ENCODE measurements around the gene CELF4.

CELF4 gene

GRCh38 chr18:37424507-37424906, 141.1 kb downstream of the CELF4 start:
- no peak for DNase-seq (ENCODE audit: low read depth, low spot score)
- H3K4me3 ChIP-seq (ENCODE audit: low read depth, low read length): no peak overlapping the region
- POLR2A ChIA-PET: no interaction called here
- CTCF ChIA-PET: no interaction called here
- no peak for TF ChIP-seq CTCF (IDR thresholded peaks at IDR 0.05; ENCODE audit: insufficient read depth, low read length, missing control alignments)

- no peak overlapping the region for H3K4me3 ChIP-seq (ENCODE audit: low read depth, low read length)
- no peak for TF ChIP-seq CTCF (IDR thresholded peaks at IDR 0.05; ENCODE audit: insufficient read depth, low read length, missing control alignments)
- CTCF ChIA-PET: no interaction called here
- POLR2A ChIA-PET: no interaction called here
- no peak for DNase-seq (ENCODE audit: low read depth, low spot score)
These were observed 143.0 kb downstream of the CELF4 start for GRCh38 chr18:37422596-37422995.

DNA sequence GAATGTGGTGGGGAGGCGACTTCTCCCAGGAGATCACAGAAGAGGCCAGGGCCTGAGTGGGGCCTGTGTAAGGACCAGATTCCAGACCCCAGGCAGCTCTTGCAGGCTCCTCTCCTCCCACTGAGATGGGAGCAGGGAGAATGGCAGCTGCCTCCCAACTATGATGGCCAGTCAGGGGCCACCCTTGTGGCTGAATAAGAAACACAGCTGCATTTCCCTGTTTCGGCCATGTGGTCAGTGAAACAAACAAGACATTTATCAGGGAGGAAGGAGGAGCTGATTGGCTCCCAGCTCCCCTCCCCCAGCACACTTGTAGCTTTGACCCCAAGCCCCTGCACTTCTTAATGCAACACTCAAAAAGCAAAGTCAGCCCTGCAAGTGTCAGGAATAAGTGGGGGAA, 143.5 kb downstream of the CELF4 start:
- ChIA-PET CTCF (interaction anchor here (1.2 kb wide), 1 partner anchor 23 kb away, joined by 3 read pairs; no protein-coding TSS in a partner anchor), POLR2A (no interaction called here)
- TF ChIP-seq CTCF (IDR thresholded peaks at IDR 0.05; ENCODE audit: insufficient read depth, low read length, missing control alignments): no peak

DNA sequence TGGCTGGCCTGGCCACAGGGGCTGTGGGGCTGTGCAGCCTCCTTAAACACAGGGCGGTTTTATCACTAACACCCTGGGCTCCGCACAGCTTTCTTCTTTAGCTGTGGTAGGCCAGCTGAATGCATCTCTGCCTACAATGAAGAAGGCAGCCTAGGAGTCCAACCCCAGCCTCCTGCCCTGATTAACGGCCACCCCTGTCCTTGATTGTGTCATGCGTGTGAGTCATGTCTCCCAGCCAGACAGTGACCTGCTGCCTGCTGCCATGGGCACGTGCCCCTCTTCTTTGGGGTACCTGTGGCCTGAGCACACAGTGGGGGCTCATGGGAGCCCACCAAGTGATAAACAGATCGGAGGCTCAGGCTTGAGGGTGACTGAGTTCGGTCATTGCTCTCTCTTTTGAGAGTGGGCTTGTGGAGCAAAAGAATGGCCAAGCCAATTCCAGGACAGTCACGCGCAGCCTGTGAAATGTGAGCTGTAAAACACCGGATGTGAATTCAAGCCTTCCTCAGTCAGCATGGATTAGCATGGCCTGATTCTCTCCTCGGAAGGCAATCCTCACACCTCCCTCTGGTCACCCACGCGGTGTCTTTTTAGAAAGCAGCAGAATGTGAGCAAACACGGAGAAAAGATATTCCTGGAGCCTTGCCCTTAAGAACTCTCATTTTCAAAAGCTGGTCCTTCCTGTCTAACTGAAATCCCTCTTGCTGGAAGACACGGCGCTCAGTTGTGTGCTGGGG, 144.1 kb downstream of the CELF4 start:
- DNase-seq (ENCODE audit: low read depth, low spot score): no peak
- no peak overlapping the region for H3K4me3 ChIP-seq (ENCODE audit: low read depth, low read length)
- TF ChIP-seq CTCF (IDR thresholded peaks at IDR 0.05; ENCODE audit: insufficient read depth, low read length, missing control alignments): no peak
- POLR2A ChIA-PET: no interaction called here
- CTCF ChIA-PET: interaction anchor here (1.2 kb wide), 1 partner anchor 24 kb away, joined by 3 read pairs; no protein-coding TSS in a partner anchor

More for the DNA sequence above, 143.5 kb downstream of the CELF4 start:
- no peak for DNase-seq (ENCODE audit: low read depth, low spot score)
- no peak overlapping the region for H3K4me3 ChIP-seq (ENCODE audit: low read depth, low read length)

DNA sequence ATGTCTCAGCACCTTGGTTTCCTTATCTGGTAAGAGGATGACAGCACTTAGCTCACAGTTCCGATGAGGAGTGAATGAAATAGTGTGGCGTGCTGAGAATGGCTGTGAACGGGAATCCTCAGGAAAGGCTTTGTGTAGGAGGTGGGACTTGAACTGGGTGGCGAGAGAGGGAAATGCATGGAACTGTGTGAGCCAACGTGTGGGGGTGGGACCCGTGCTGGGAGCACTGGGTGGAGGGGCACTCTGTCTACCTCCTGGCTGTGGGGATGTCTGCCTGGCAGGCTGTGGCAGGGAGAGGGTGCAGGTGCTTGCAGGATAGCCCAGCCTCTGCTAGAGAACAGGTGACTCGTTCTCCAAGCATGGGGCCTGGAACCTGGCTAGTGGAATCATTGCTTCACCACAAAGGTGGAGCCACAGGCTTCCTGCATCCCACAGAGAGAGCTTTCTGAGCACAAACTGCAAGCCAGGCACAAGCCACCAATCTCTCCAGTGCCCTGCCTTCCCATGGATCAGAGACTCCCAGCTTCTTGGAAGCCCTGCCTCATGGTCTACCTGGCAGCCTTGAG, 145.2 kb downstream of the CELF4 start:
- no peak overlapping the region for H3K4me3 ChIP-seq (ENCODE audit: low read depth, low read length)
- POLR2A ChIA-PET: no interaction called here
- no peak for TF ChIP-seq CTCF (IDR thresholded peaks at IDR 0.05; ENCODE audit: insufficient read depth, low read length, missing control alignments)
- CTCF ChIA-PET: interaction anchor here (1.0 kb wide), 1 partner anchor 33 kb away, joined by 3 read pairs; no protein-coding TSS in a partner anchor
- DNase-seq (ENCODE audit: low read depth, low spot score): no peak

DNA sequence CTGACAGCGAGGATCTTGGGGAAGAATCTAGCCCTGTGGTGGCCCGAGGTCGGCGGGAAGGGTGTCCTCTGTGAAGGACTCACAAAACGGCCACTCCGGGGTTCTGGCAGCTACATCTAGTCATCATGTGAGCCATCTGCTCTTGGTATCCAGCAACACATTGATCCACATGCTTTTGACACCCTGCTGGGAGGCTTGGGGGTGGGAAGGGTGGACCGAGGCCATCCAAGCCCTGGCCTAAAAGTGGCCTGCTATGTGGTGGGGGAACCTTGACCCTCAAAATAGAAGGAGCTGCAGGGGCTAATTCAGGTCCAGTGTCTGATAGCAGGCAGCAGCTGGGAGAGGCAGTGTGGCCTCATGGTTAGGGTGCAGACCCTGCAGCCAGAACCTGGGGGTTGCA, 145.7 kb downstream of the CELF4 start:
- CTCF ChIA-PET: interaction anchor here (1.0 kb wide), 1 partner anchor 32 kb away, joined by 3 read pairs; no protein-coding TSS in a partner anchor
- POLR2A ChIA-PET: no interaction called here
- no peak for TF ChIP-seq CTCF (IDR thresholded peaks at IDR 0.05; ENCODE audit: insufficient read depth, low read length, missing control alignments)
- no peak overlapping the region for H3K4me3 ChIP-seq (ENCODE audit: low read depth, low read length)
- no peak for DNase-seq (ENCODE audit: low read depth, low spot score)

Data from AG04449 (cell line).